Activated naive CD8-positive, alpha-beta T cell treated with anti-CD3 and anti-CD28 coated beads for 36 hours (primary cell): ENCODE data around the gene ERH. TPM values are rescaled to one million over a fixed set of nuclear protein-coding genes. Genes with fewer than 3 reads are reported as not detected.
"Not testable (repeated sequence)": the region's sequence is repeated elsewhere in the genome, so short reads cannot be mapped to it uniquely, and the experiment has no call there.

Source experiments
- DNase-seq: peaks from one replicate; pipeline ENCODE4 v3.0.0; 2021
- H3K27ac Mint-ChIP-seq: one replicate; pipeline ENCODE4 v1.8.0; 2022; ENCODE audit warnings: mild to moderate bottlenecking, moderate library complexity, mixed read lengths
- H3K27me3 Mint-ChIP-seq: one replicate; pipeline ENCODE4 v1.8.0; 2022; ENCODE audit warnings: mild to moderate bottlenecking, mixed read lengths
- H3K36me3 Mint-ChIP-seq: one replicate; pipeline ENCODE4 v1.8.0; 2021; ENCODE audit warnings: mild to moderate bottlenecking, mixed read lengths
- H3K4me1 Mint-ChIP-seq: one replicate; pipeline ENCODE4 v1.8.0; 2021; ENCODE audit warnings: mixed read lengths
- H3K4me3 Mint-ChIP-seq: one replicate; pipeline ENCODE4 v1.8.0; 2022; ENCODE audit warnings: mild to moderate bottlenecking, moderate library complexity, mixed read lengths
- H3K9me3 Mint-ChIP-seq: one replicate; pipeline ENCODE4 v1.8.0; 2022; ENCODE audit warnings: mixed read lengths
- total RNA-seq, 2 experiments: library from RNA; stranded (reverse); gene quantifications; one replicate each; pipeline ENCODE4 v1.2.3, GENCODE V29; 2021

The ERH gene
- total RNA-seq, result 100 to 1,000 TPM; 392 to 403 TPM

GRCh38 chr14:69398053-69398817, at the start of gene ERH, which contains the start of gene SLC39A9:
Gene ERH, minus strand, starts transcription at chr14:69398299. Its CDS starts 66 bp downstream, at chr14:69398233.
Gene SLC39A9, plus strand, starts transcription at chr14:69398692. Its CDS starts 678 bp downstream, at chr14:69399370.
- peak within 1 kb of the TSS; percentile 100 for H3K27ac Mint-ChIP-seq
- peak within 1 kb of the TSS; percentile 95 for H3K4me3 Mint-ChIP-seq
- no peaks in the 10 kb centered on the region for H3K9me3 Mint-ChIP-seq
- peaks cover 51% of the 10 kb centered on the region for H3K36me3 Mint-ChIP-seq
- no peaks in the 10 kb centered on the region for H3K27me3 Mint-ChIP-seq
- H3K4me1 Mint-ChIP-seq, result peaks cover 61% of the 10 kb centered on the region
- peak; percentile 92 for DNase-seq

- Mint-ChIP-seq H3K36me3 (peaks cover 44% of the 10 kb centered on the region), H3K4me1 (peaks cover 20% of the 10 kb centered on the region), H3K27me3 (no peaks in the 10 kb centered on the region), H3K27ac (no peak overlapping the region), H3K9me3 (no peaks in the 10 kb centered on the region), H3K4me3 (peak overlapping the region; percentile 41)
- no peak for DNase-seq
These were observed 45.3 kb upstream of the ERH start for GRCh38 chr14:69443296-69443805.

DNA sequence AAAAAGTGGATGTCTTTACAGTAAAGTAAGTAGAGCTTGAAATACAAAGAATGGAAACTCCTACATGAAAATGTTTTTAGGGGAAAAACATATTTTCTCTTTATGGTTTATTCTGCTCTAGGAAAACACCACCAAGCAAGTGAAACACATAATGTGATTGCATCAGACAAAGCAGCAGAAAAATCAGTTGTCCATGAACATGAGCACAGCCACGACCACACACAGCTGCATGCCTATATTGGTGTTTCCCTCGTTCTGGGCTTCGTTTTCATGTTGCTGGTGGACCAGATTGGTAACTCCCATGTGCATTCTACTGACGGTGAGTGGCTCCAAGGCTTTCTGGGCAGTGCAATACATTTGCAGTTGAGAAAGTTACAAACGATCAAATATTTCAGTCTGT, 43.8 kb upstream of the ERH start:
- H3K4me3 Mint-ChIP-seq, result peak overlapping the region; percentile 61
- peaks cover 42% of the 10 kb centered on the region for H3K36me3 Mint-ChIP-seq
- H3K4me1 Mint-ChIP-seq, result peaks cover 20% of the 10 kb centered on the region
- DNase-seq, result no peak
- H3K27ac Mint-ChIP-seq, result peak overlapping the region; percentile 64
- no peaks in the 10 kb centered on the region for H3K9me3 Mint-ChIP-seq
- no peaks in the 10 kb centered on the region for H3K27me3 Mint-ChIP-seq

DNA sequence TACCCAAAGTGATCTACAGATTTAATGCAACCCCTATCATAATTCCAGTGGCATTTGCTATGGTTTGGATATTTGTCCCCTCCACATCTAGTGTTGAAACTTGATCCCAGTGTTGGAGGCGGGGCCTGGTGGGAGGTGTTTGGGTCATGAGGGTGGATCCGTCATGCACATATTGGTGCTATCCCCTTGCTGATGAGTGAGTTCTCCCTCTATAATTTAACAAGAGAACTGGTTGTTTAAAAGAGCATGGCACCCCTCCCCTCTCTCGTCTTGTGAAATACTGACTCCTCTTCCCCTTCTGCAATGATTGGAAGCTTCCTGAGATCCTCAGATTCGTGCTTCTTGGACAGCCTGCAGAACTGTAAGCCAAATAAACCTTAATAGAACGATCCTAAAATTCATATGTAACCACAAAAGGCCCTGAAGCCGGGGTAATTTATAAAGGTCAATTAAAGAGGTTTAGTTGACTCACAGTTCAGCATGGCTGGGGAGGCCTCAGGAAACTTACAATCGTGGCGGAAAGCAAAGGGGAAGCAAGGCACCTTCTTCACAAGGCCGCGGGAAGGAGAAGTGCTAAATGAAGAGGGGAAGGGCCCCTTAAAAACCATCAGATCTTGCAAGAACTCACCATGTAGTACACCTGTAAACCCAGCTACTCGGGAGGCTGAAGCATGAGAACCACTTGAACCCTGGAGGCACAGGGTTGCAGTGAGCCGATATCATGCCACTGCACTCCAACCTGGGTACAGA, 41.6 kb upstream of the ERH start:
- no peak for DNase-seq
- no peaks in the 10 kb centered on the region for H3K27me3 Mint-ChIP-seq
- peaks cover 25% of the 10 kb centered on the region for H3K4me1 Mint-ChIP-seq
- no peak overlapping the region for H3K27ac Mint-ChIP-seq
- no peaks in the 10 kb centered on the region for H3K9me3 Mint-ChIP-seq
- H3K4me3 Mint-ChIP-seq, result no peak overlapping the region
- H3K36me3 Mint-ChIP-seq, result peaks cover 35% of the 10 kb centered on the region

- H3K36me3 Mint-ChIP-seq, result peaks cover 34% of the 10 kb centered on the region
- peaks cover 4% of the 10 kb centered on the region for H3K4me1 Mint-ChIP-seq
- H3K4me3 Mint-ChIP-seq, result no peak overlapping the region
- no peak overlapping the region for H3K27ac Mint-ChIP-seq
- H3K27me3 Mint-ChIP-seq, result no peaks in the 10 kb centered on the region
- no peaks in the 10 kb centered on the region for H3K9me3 Mint-ChIP-seq
- no peak for DNase-seq
These were observed 34.3 kb upstream of the ERH start for GRCh38 chr14:69432364-69432763.

DNA sequence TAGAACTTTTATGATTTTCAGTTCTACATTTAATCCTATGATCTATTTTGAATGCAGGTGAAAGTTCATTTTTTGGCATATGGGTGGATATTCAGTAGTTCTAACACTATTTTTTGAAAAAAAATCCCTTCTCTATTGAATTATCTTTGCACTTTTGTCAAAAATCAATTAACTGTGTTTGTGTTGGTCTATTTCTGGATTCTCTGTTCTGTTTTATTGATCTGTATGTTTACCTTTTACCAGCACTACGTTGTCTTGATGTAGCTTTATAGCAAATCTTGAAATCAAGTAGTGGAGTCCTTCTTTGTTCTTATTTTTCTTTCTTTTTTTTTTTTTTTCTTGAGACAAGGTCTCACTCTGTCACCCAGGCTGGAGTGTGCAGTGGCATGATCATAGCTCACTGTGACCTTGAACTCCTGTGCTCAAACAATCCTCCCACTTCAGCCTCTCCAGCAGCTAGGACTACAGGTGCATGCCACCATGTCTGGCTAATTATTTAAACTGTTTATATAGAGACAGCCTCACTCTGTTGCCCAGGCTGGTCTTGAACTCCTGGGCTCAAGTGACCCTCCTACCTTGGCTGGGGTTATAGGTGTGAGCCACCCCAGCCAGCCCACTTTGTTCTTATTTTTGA, 32.3 kb upstream of the ERH start:
- no peak overlapping the region for H3K27ac Mint-ChIP-seq

GRCh38 chr14:69429643-69430042, 31.5 kb upstream of the ERH start:
- H3K9me3 Mint-ChIP-seq, result no peaks in the 10 kb centered on the region
- H3K36me3 Mint-ChIP-seq, result peaks cover 42% of the 10 kb centered on the region

More for the DNA sequence above, 32.3 kb upstream of the ERH start:
- peaks cover 41% of the 10 kb centered on the region for H3K36me3 Mint-ChIP-seq
- peaks cover 4% of the 10 kb centered on the region for H3K4me1 Mint-ChIP-seq
- H3K9me3 Mint-ChIP-seq, result no peaks in the 10 kb centered on the region
- H3K27me3 Mint-ChIP-seq, result no peaks in the 10 kb centered on the region
- no peak overlapping the region for H3K4me3 Mint-ChIP-seq
- DNase-seq, result no peak

DNA sequence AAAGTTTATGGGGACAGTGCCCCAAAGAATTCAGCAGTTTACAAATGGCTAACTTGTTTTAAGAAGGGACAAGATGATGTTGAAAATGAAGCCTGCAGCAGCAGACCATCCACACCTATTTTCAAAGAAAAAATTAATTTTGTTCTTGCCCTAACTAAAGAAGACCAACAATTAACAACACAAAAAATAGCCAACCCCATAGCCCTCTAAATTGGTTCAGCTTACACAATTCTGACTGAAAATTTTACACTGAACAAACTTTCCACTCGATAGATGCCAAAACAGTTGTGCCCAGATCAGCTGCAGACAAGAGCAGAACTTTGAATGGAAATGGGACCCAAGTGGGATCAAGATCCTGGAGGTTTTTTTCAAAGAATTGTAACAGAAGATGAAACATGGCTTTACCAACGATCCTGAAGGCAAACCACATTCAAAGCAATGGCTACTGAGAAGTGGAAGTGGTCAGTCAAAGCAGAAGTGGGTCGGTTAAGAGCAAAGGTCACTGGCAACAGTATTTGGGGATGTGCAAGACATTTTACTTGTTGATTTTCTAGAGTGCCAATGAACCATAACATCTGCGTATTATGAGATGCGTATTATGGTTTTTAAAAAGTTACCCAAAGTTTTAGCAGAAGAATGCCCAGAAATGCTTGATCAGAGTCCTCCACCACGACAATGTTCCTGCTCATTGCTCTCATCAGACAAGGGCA, 30.3 kb upstream of the ERH start:
- H3K9me3 Mint-ChIP-seq, result no peaks in the 10 kb centered on the region
- H3K27ac Mint-ChIP-seq, result no peak overlapping the region
- H3K4me3 Mint-ChIP-seq, result no peak overlapping the region
- peaks cover 45% of the 10 kb centered on the region for H3K36me3 Mint-ChIP-seq
- no peak for DNase-seq
- H3K27me3 Mint-ChIP-seq, result no peaks in the 10 kb centered on the region
- no peaks in the 10 kb centered on the region for H3K4me1 Mint-ChIP-seq

More at GRCh38 chr14:69429643-69430042, 31.5 kb upstream of the ERH start:
- H3K4me3 Mint-ChIP-seq, result no peak overlapping the region
- no peak overlapping the region for H3K27ac Mint-ChIP-seq
- no peak for DNase-seq
- no peaks in the 10 kb centered on the region for H3K27me3 Mint-ChIP-seq
- no peaks in the 10 kb centered on the region for H3K4me1 Mint-ChIP-seq

DNA sequence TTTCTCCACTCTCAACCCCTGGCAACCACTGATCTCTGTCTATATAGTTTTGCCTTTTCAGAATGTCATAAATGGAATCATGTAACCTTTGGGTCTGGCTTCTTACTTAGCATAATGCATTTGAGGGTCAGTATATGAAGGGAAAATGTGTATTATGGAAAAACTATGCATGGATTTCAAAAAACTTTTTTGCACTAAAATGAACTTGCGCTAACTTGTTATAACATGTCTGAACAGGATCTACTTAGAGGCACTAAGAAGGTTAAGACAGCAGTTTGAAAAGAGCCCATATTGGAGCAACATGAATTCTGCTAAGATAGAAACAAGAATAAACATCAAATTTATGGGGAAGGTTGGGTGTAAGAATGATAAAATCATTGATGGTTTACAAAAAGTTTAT, 29.5 kb upstream of the ERH start:
- Mint-ChIP-seq H3K27ac (no peak overlapping the region), H3K36me3 (peaks cover 46% of the 10 kb centered on the region), H3K9me3 (no peaks in the 10 kb centered on the region), H3K4me3 (no peak overlapping the region), H3K27me3 (no peaks in the 10 kb centered on the region), H3K4me1 (no peaks in the 10 kb centered on the region)
- DNase-seq, result no peak

DNA sequence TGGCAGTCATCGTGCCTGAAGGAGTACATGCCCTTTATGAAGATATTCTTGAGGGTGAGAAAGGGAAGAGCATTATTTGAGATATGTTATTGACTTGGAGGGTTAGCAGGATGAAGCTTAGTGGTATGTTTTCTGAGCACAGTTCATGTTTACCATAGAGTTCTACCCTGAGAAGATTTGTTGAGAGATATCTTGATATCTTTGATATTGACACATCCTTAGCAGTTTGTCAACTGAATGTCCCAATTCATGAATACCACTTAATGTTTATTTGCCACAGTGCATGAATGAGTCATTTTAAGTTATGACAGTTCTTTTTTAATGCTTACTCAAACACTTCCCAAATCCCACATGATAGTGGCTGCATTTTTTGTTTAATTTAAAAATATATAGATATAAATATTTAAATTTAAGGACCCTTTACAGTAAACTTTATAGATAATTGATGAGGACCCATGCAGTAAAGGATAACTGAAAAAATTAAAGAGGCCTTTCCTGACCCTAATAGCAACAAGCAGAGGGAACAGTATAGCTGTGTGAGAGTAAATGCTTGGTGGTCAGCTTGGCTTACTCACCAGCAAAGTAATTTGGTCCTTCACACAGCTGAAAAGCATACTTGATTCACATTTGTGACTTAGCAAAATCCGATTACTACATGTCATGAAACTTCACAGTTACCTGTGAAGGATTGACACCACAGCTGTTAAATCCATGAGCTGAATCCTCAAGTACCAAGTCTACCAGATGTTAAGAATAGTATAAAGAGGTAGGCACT, 26.2 kb upstream of the ERH start:
- no peaks in the 10 kb centered on the region for H3K27me3 Mint-ChIP-seq
- peaks cover 14% of the 10 kb centered on the region for H3K4me1 Mint-ChIP-seq
- H3K4me3 Mint-ChIP-seq, result no peak overlapping the region

GRCh38 chr14:69423279-69423678, 25.2 kb upstream of the ERH start:
- H3K27ac Mint-ChIP-seq, result no peak overlapping the region
- H3K4me3 Mint-ChIP-seq, result no peak overlapping the region
- H3K36me3 Mint-ChIP-seq, result peaks cover 38% of the 10 kb centered on the region
- peaks cover 24% of the 10 kb centered on the region for H3K4me1 Mint-ChIP-seq
- no peaks in the 10 kb centered on the region for H3K9me3 Mint-ChIP-seq
- no peak for DNase-seq
- no peaks in the 10 kb centered on the region for H3K27me3 Mint-ChIP-seq

More for the DNA sequence above, 26.2 kb upstream of the ERH start:
- no peak for DNase-seq
- Mint-ChIP-seq H3K36me3 (peaks cover 45% of the 10 kb centered on the region), H3K27ac (no peak overlapping the region), H3K9me3 (no peaks in the 10 kb centered on the region)

DNA sequence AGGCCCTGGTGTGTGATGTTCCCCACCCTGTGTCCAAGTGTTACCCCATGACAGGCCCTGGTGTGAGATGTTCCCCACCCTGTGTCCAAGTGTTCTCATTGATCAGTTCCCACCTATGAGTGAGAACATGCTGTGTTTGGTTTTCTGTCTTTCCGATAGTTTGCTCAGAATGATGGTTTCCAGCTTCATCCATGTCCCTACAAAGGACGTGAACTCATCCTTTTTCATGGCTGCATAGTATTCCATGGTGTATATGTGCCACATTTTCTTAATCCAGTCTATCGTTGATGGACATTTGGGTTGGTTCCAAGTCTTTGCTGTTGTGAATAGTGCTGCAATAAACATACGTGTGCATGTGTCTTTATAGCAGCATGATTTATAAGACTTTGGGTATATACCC, 18.0 kb upstream of the ERH start:
- Mint-ChIP-seq H3K36me3 (peaks cover 33% of the 10 kb centered on the region), H3K4me1 (peaks cover 46% of the 10 kb centered on the region), H3K9me3 (peaks cover 19% of the 10 kb centered on the region)
- not testable (repeated sequence) for H3K4me3 Mint-ChIP-seq, H3K27ac Mint-ChIP-seq, DNase-seq, H3K27me3 Mint-ChIP-seq

- peaks cover 31% of the 10 kb centered on the region for H3K36me3 Mint-ChIP-seq
- DNase-seq, result no peak
- no peak overlapping the region for H3K4me3 Mint-ChIP-seq
- no peaks in the 10 kb centered on the region for H3K27me3 Mint-ChIP-seq
- peaks cover 27% of the 10 kb centered on the region for H3K4me1 Mint-ChIP-seq
- peaks cover 19% of the 10 kb centered on the region for H3K9me3 Mint-ChIP-seq
- H3K27ac Mint-ChIP-seq, result no peak overlapping the region
These were observed 15.4 kb upstream of the ERH start for GRCh38 chr14:69413483-69413882.
